Upper lobe of right lung (tissue), 1 donor: ENCODE data around the gene ZCCHC17. TPM values are rescaled to one million over a fixed set of nuclear protein-coding genes. Genes with fewer than 3 reads are reported as not detected.
A peak's percentile ranks its signal among the peaks of the same experiment; 100 is the strongest.
"Not testable (repeated sequence)": the region's sequence is repeated elsewhere in the genome, so short reads cannot be mapped to it uniquely, and the experiment has no call there.

Experiments used
- ATAC-seq: fragments of 200-7000 bp; cut with Tn5 transposase; one replicate; pipeline ENCODE4 v1.9.1; 2020; ENCODE audit warnings: mild to moderate bottlenecking, moderate library complexity
- DNase-seq: peaks from one replicate; pipeline ENCODE4 v3.0.0-alpha.2; 2020
- H3K27ac ChIP-seq: fragments of 200-600 bp; one replicate; pipeline ENCODE4 v1.8.0; 2022
- H3K27me3 ChIP-seq: fragments of 200-600 bp; one replicate; pipeline ENCODE4 v1.8.0; 2022; ENCODE audit warnings: mild to moderate bottlenecking
- H3K36me3 ChIP-seq: fragments of 200-600 bp; one replicate; pipeline ENCODE4 v1.8.0; 2022
- H3K4me1 ChIP-seq: fragments of 200-600 bp; one replicate; pipeline ENCODE4 v1.8.0; 2022
- H3K4me3 ChIP-seq: fragments of 200-600 bp; one replicate; pipeline ENCODE4 v1.8.0; 2022; ENCODE audit warnings: mild to moderate bottlenecking
- H3K9me3 ChIP-seq: fragments of 200-600 bp; one replicate; pipeline ENCODE4 v1.8.0; 2022
- CTCF ChIP-seq: fragments of 200-600 bp; IDR thresholded peaks from one replicate; pipeline ENCODE4 v1.8.0; 2022; ENCODE audit warnings: antibody characterized with exemption
- intact Hi-C: fragments of 100-400 bp; cut with DNase I; formaldehyde crosslinking; loops from one replicate; pipeline ENCODE4 v1.11.0; 2022
- total RNA-seq: library from RNA; stranded (reverse); fragmentation: NEBNext Ultra II Directional; extraction: Animal tissue kit (Norgen Biotek cat#: 25700); gene quantifications from one replicate; pipeline ENCODE4 v1.2.1, GENCODE V29; 2021
- donor health status: DM: no; HTN: yes; CAD: no; lungs with severe emphysema.

Gene ZCCHC17
- total RNA-seq, 1 donor from 2014 or later: 16.0 TPM

DNA sequence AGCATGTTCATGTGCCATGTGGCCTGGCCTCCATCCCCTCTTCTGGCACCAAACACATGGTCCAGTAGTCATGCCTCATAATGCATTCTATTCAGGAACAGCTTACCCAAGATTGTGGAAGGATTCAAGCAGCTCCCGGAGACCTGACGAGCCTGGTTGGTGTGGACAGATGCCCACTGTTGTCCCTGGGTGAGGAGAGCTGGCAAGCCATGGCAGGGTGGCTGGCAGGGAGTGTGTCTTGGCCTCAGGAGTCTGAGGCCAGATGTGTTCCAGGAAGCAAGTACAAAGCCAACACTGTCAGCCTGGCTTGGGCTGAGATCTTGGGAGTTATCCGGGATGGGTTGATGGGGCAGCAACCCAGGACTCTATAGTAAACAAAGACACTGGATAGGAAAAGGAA is 83.3 kb downstream of the ZCCHC17 start:
- ATAC-seq: no peak
- Histone ChIP-seq H3K9me3 (no peaks in the 10 kb centered on the region), H3K4me3 (no peak overlapping the region), H3K36me3 (no peaks in the 10 kb centered on the region), H3K27ac (no peak overlapping the region), H3K27me3 (peaks cover 9% of the 10 kb centered on the region), H3K4me1 (no peaks in the 10 kb centered on the region)
- DNase-seq: no peak
- intact Hi-C loops: no loop called here
- no peak for TF ChIP-seq CTCF

DNA sequence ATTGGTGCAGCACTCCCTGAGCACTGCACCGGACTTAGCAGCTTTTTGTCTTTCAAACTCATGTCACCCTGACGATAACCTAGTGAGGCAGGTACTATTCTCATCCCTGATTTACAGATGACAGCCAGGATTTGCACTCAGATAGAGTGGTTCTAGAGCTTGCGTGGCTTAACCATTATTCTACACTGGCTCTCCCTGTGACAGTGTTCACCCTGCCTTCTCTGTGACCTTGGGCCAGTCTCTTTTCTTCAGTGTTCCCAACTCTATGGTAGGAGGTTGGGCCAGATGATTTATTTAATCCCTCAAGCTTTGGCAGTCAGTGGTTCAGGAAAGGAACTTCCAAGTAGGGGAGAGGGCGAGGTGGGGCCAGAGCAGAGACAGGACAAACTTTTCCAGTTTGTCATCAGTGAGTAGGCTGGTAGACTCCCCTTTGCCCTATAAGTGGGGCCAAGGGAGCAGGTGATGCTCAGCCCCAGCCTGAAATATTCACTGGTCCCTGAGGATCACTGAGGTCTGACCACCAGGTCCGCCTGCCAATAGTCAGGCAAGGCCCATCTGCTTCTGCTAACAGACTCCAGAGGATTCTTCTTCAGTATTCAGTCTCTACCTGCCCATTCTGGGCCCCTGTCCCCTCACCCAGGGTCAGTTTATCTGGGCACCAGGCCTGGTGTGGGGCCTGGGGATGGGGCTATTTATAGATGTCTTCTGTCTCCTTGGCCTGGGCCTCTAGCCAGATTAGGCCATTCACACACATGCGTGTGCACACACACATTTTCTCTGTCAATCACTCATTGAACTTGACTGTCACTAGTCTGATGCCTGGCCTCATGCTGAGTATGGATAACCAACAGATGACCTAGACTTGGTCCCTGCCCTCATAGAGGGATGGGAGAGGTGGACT is 84.8 kb downstream of the ZCCHC17 start:
- no peak for TF ChIP-seq CTCF
- no peaks in the 10 kb centered on the region for H3K9me3 ChIP-seq
- no peak for DNase-seq
- H3K4me3 ChIP-seq: no peak overlapping the region
- peak; percentile 55 for ATAC-seq
- H3K4me1 ChIP-seq: no peaks in the 10 kb centered on the region
- H3K27ac ChIP-seq: no peak overlapping the region
- H3K27me3 ChIP-seq: peaks cover 9% of the 10 kb centered on the region
- no peaks in the 10 kb centered on the region for H3K36me3 ChIP-seq
- intact Hi-C loops: no loop called here

DNA sequence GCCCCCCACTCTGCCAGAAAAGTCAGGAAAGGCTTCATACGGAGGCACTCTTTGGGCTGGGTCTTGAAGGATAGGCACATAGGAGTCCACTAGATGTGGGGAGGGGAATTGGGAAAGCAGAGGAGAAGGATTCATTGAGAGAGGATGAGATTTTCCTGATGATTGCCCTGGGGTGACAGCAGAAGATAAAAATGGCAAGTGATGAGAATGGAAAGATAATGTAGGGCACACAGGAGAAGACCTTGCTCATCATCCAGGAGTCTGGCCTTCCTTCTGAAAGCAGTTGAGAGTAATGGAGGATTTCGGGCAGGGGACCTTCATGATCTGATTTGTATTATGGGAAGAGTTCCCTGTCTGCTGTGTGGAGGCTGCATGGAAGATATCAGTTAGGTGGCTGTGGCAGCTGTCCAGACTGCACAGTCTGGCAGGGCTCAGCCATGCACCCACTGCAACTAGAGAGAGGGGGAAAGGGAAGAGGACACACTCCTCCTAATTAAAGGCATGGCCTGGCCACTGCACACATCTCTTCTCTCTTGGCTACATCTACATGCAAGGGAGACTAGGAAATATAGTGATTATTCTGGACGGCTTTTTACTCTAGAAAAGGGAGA is 85.7 kb downstream of the ZCCHC17 start:
- Histone ChIP-seq H3K4me1 (no peaks in the 10 kb centered on the region), H3K9me3 (no peaks in the 10 kb centered on the region), H3K27me3 (peaks cover 9% of the 10 kb centered on the region), H3K4me3 (no peak overlapping the region), H3K36me3 (no peaks in the 10 kb centered on the region), H3K27ac (no peak overlapping the region)
- intact Hi-C loops: no loop called here
- DNase-seq (no peak), ATAC-seq (no peak)
- TF ChIP-seq CTCF: no peak

DNA sequence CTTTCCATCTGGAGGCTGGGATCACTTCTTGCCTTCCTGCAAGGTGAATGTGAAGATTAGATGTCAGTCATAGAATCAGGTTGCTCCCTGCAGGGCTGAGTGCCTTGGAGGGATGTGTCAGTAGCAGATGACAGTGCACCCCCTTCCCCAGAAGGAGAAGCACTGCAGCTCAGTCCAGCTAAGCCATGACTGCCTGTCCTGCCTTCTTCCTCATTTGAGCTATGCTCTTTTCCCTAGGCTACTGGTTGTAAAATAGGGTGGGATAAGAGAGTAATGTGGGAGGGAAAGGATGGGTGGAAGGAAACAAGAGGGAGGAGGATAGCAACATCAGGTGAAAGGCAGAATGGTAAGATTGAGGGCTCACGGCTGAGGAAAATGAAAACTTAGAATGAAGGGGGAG is 87.1 kb downstream of the ZCCHC17 start:
- no peak for TF ChIP-seq CTCF
- Histone ChIP-seq H3K9me3 (no peaks in the 10 kb centered on the region), H3K4me1 (no peaks in the 10 kb centered on the region), H3K27me3 (peaks cover 9% of the 10 kb centered on the region), H3K36me3 (no peaks in the 10 kb centered on the region), H3K4me3 (no peak overlapping the region), H3K27ac (no peak overlapping the region)
- no peak for DNase-seq
- peak; percentile 50 for ATAC-seq
- intact Hi-C loops: no loop called here

- ATAC-seq, H3K9me3 ChIP-seq, intact Hi-C loops, H3K4me3 ChIP-seq, H3K4me1 ChIP-seq, H3K27me3 ChIP-seq, DNase-seq, H3K36me3 ChIP-seq, H3K27ac ChIP-seq: not testable (repeated sequence)
Measured at GRCh38 chr1:31386576-31387243, 89.9 kb downstream of the ZCCHC17 start.

DNA sequence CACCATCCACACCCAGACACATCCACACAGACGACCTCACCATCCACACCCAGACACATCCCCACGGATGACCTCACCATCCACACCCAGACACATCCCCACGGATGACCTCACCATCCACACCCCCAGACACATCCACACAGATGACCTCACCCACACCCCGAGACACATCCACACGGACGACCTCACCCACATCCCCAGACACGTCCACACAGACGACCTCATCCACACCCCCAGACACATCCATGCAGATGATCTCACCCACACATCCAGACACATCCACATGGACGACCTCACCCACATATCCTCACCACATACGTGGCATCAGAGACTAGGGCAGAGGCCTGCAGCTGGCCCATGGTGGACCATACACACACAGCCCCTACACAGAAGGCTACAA is 90.8 kb downstream of the ZCCHC17 start:
- no peaks in the 10 kb centered on the region for H3K36me3 ChIP-seq
- no peaks in the 10 kb centered on the region for H3K4me1 ChIP-seq
- ATAC-seq (peak; percentile 45), DNase-seq (no peak)
- intact Hi-C loops: no loop called here
- peaks cover 2% of the 10 kb centered on the region for H3K27me3 ChIP-seq
- no peak overlapping the region for H3K27ac ChIP-seq
- no peak for TF ChIP-seq CTCF
- no peak overlapping the region for H3K4me3 ChIP-seq
- H3K9me3 ChIP-seq: no peaks in the 10 kb centered on the region
